Colonic mucosa (tissue), 4 donors: ENCODE data around the gene SST. TPM values are rescaled to one million over a fixed set of nuclear protein-coding genes. Genes with fewer than 3 reads are reported as not detected.

Experiments
- DNase-seq: peaks from one replicate; pipeline ENCODE4 v3.0.0-alpha.2; 2020
- H3K27ac ChIP-seq: fragments of 200-600 bp; one replicate; pipeline ENCODE4 v1.8.0; 2021
- H3K27me3 ChIP-seq: fragments of 200-600 bp; one replicate; pipeline ENCODE4 v1.8.0; 2021
- H3K36me3 ChIP-seq: fragments of 200-600 bp; one replicate; pipeline ENCODE4 v1.8.0; 2021
- H3K4me1 ChIP-seq: fragments of 200-600 bp; one replicate; pipeline ENCODE4 v1.8.0; 2021; ENCODE audit warnings: mild to moderate bottlenecking
- H3K4me3 ChIP-seq: fragments of 200-600 bp; one replicate; pipeline ENCODE4 v1.8.0; 2021
- H3K9ac ChIP-seq, 2 donors: one replicate each; pipeline ENCODE4 v1.7.0; 2013; ENCODE audit warnings: control low read depth in 2 of 2, low read depth in 2 of 2, low read length in 2 of 2
- H3K9me3 ChIP-seq: fragments of 200-600 bp; one replicate; pipeline ENCODE4 v1.8.0; 2021
- CTCF ChIP-seq: fragments of 200-600 bp; IDR thresholded peaks from one replicate; pipeline ENCODE4 v1.8.0; 2022; ENCODE audit warnings: antibody characterized with exemption, mild to moderate bottlenecking
- intact Hi-C: fragments of 100-400 bp; cut with DNase I; formaldehyde crosslinking; loops from one replicate; pipeline ENCODE4 v1.14.1; 2022
- total RNA-seq, 2 donors: library from RNA; stranded (reverse); fragmentation: NEBNext Ultra II Directional in 1 of 2; extraction: Animal tissue kit (Norgen Biotek cat#: 25700) in 1 of 2; gene quantifications; one replicate each; pipeline ENCODE4 v1.2.1, GENCODE V29; 2021
- donor health status: healthy.
- donor health status: DM: no; HTN: no; CAD: no.
- donor health status: DM: no; HTN: no; CAD: no.

The SST gene
- total RNA-seq, 2 donors from 2014 or later, result 31.6 to 78.4 TPM

- intact Hi-C loops, result no loop called here
- Histone ChIP-seq H3K4me3 (no peak overlapping the region), H3K4me1 (no peaks in the 10 kb centered on the region), H3K9ac (no peak overlapping the region), H3K9me3 (no peaks in the 10 kb centered on the region), H3K27ac (no peak overlapping the region), H3K36me3 (no peaks in the 10 kb centered on the region), H3K27me3 (no peaks in the 10 kb centered on the region)
- no peak for DNase-seq
- TF ChIP-seq CTCF, result no peak
Measured at GRCh38 chr3:187673012-187673411, 2.8 kb upstream of the SST start.

DNA sequence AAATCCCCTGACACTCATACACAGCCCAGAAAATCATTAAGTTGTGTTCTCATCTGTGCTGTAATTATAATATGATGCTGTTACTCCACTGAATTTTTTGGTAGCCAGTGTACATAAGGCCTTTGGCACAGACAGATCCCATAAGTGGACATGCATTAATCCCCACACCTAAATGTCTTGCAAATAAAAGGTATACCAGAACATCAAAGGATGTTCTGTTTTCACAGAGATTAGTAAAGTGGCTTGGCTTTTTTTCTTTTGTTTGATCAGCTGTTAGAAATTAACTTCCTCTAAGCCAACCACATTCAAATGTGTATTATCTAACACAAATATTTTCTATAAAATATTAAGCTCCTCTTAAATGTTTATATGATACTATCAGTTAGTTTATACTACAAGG is 2.7 kb downstream of the SST start:
- H3K4me3 ChIP-seq, result no peak overlapping the region
- H3K27ac ChIP-seq, result no peak overlapping the region
- no peaks in the 10 kb centered on the region for H3K4me1 ChIP-seq
- intact Hi-C loops, result no loop called here
- no peaks in the 10 kb centered on the region for H3K9me3 ChIP-seq
- H3K9ac ChIP-seq, result no peak overlapping the region
- no peaks in the 10 kb centered on the region for H3K36me3 ChIP-seq
- no peaks in the 10 kb centered on the region for H3K27me3 ChIP-seq
- TF ChIP-seq CTCF, result no peak
- no peak for DNase-seq

- intact Hi-C loops, result no loop called here
- Histone ChIP-seq H3K27me3 (no peaks in the 10 kb centered on the region), H3K4me1 (no peaks in the 10 kb centered on the region), H3K4me3 (no peak overlapping the region), H3K9ac (no peak overlapping the region), H3K9me3 (no peaks in the 10 kb centered on the region), H3K27ac (no peak overlapping the region), H3K36me3 (no peaks in the 10 kb centered on the region)
- DNase-seq, result no peak
- TF ChIP-seq CTCF, result no peak
Measured at GRCh38 chr3:187665764-187666402, 4.3 kb downstream of the SST start.

GRCh38 chr3:187665010-187665409 is 5.2 kb downstream of the SST start:
- Histone ChIP-seq H3K9ac (no peak overlapping the region), H3K4me1 (no peaks in the 10 kb centered on the region), H3K4me3 (no peak overlapping the region), H3K36me3 (no peaks in the 10 kb centered on the region), H3K27ac (no peak overlapping the region), H3K9me3 (no peaks in the 10 kb centered on the region), H3K27me3 (no peaks in the 10 kb centered on the region)
- DNase-seq, result no peak
- no peak for TF ChIP-seq CTCF
- intact Hi-C loops, result no loop called here

- H3K4me1 ChIP-seq, result no peaks in the 10 kb centered on the region
- no peaks in the 10 kb centered on the region for H3K36me3 ChIP-seq
- no peak for TF ChIP-seq CTCF
- H3K4me3 ChIP-seq, result no peak overlapping the region
- no peak for DNase-seq
- no peaks in the 10 kb centered on the region for H3K27me3 ChIP-seq
- intact Hi-C loops, result no loop called here
- H3K9me3 ChIP-seq, result no peaks in the 10 kb centered on the region
- no peak overlapping the region for H3K27ac ChIP-seq
- H3K9ac ChIP-seq, result no peak overlapping the region
Measured at GRCh38 chr3:187662848-187663409, 7.3 kb downstream of the SST start.
